Measurements from ENCODE around the gene UBR3.
"Not testable (repeated sequence)": the region's sequence is repeated elsewhere in the genome, so short reads cannot be mapped to it uniquely, and the experiment has no call there.

Gene UBR3, protein sequence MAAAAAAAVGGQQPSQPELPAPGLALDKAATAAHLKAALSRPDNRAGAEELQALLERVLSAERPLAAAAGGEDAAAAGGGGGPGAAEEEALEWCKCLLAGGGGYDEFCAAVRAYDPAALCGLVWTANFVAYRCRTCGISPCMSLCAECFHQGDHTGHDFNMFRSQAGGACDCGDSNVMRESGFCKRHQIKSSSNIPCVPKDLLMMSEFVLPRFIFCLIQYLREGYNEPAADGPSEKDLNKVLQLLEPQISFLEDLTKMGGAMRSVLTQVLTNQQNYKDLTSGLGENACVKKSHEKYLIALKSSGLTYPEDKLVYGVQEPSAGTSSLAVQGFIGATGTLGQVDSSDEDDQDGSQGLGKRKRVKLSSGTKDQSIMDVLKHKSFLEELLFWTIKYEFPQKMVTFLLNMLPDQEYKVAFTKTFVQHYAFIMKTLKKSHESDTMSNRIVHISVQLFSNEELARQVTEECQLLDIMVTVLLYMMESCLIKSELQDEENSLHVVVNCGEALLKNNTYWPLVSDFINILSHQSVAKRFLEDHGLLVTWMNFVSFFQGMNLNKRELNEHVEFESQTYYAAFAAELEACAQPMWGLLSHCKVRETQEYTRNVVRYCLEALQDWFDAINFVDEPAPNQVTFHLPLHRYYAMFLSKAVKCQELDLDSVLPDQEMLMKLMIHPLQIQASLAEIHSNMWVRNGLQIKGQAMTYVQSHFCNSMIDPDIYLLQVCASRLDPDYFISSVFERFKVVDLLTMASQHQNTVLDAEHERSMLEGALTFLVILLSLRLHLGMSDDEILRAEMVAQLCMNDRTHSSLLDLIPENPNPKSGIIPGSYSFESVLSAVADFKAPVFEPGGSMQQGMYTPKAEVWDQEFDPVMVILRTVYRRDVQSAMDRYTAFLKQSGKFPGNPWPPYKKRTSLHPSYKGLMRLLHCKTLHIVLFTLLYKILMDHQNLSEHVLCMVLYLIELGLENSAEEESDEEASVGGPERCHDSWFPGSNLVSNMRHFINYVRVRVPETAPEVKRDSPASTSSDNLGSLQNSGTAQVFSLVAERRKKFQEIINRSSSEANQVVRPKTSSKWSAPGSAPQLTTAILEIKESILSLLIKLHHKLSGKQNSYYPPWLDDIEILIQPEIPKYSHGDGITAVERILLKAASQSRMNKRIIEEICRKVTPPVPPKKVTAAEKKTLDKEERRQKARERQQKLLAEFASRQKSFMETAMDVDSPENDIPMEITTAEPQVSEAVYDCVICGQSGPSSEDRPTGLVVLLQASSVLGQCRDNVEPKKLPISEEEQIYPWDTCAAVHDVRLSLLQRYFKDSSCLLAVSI (N-terminal part only)

DNA sequence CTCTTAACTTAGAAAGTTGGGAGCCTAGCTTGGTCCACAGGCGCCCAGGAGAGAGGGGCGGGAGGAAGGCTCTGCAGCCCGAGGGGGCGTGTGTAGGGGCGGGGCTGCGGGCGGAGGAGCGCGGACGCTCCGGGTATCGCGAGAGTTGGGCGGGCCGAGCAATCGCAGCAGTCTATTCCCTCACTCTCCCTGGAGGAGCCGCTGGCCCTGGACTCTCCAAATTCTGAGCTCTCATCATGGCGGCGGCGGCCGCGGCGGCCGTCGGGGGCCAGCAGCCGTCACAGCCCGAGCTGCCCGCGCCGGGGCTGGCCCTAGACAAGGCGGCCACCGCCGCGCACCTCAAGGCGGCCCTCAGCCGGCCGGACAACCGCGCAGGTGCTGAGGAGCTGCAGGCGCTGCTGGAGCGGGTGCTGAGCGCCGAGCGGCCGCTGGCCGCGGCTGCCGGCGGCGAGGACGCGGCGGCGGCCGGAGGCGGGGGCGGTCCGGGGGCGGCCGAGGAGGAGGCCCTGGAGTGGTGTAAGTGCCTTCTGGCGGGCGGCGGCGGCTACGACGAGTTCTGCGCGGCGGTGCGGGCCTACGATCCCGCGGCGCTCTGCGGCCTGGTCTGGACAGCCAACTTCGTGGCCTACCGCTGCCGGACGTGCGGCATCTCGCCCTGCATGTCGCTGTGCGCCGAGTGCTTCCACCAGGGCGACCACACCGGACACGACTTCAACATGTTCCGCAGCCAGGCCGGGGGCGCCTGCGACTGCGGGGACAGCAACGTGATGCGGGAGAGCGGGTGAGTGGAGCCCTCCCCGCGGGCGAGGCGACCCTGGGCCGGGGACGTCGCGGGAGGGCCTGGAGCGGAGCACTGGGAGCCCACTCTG lies at the start of gene UBR3:
Gene UBR3 (plus strand): TSS at position 183 of the 869 bp plus-strand sequence. CDS start 54 bp downstream, at position 237.
- DNase-seq, result peak; percentile 94

DNA sequence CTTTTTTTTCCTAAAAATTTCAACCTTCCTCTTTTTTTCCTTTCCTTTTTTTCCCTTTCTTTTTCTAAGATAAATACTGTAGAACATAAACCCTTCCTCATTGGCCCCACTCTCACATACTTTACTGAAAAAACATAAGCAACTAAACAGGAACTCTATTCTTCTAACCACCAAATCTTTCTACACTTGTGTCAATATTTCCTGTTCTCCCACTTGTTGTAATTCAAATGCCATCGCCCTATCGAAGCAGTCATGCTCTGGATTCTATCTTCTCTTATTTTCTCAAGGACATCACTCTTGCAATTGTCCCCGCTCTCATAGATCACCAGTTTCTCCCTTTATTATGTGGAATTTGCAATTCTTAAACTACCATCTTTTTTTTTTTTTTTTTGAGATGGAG lies 48.8 kb upstream of the UBR3 start:
- no peak for DNase-seq

DNA sequence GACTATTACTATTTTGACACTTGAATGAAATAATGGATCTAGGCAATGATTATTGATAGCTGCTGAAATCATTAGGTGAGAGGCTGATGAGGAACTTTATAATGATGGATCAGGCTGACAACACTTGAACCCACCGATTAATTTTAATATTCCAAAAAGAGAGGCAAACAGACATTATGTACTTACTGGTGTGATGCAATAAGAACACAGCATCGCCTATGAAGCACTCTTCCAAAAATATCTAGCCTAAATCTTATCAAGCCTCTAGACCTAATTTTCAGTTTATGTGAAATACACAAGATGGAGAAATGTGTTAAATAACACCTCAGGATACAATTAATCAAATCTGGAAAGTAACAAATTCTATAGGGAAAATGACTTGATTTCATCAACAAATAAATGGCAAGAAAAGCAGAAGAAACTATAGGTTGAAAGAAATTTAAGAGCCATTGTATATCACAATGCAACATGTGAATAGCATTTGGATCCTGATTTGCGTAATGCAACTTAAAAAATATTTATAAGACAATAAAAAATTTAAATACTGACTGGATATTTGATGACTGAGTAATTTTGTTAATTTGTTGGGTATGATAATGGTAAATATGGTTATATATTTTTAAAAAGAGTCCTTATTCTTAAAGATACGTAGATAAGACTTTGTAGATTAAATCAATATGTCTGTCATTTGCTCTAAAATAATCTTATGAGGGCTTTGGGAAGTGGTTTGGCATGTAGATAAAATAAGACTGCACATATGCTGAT lies 45.8 kb upstream of the UBR3 start:
- DNase-seq, result no peak

DNA sequence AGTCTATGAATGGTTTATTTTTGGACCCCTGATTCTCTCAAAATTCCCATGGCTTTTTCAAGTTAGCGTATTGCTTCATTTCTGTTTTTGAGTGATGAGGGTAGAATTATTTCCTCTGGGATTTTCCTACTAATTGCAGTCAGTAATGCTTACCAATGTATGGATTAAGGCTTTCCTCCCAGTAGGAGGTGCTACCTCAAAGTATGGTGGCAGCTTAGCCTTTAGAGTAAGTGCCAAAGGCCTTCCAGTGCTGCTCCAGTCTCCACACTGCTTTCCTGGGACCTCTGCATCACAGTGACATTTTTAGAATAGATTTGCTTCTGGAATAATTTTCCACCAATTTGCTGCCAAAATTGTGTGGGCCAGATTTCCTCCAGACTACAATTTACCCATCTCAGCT lies 44.7 kb upstream of the UBR3 start:
- DNase-seq, result no peak

DNA sequence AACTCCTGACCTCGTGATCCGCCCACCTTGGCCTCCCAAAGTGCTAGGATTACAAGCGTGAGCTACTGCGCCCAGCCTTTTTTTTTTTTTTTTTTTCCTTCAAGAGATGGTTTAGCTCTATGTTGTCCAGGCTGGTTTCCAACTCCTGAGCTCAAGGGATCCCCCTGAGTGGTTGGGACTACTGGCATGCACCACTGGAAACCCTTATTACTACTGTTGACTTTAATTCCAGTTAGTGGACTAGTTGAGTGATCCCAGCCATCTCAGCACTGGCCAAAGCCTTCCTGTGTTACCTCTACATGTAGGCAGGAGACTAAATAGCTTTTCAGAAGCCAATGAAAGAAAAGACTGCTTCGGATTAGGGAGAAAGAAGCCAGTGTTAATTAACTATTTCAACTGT lies 36.7 kb upstream of the UBR3 start:
- DNase-seq, result no peak

DNA sequence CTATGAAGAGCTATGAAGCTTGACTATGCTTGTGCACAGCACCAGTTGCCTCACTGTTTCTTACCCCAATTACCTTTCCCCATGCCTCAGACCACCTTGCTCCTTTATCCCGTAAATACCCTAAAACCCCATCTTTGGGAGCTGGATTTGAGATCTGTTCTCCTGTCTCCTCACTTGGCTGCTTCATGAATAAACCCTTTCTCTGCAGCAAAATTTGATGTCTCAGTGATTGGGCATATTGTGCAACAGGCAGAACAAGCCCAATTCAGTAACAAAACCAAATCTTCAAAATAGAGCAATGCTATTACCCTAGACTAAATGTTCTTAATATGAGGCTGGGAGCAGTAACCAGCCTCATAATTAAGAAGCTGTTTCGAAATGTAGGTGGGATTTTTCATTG lies 32.1 kb upstream of the UBR3 start:
- DNase-seq, result no peak

DNA sequence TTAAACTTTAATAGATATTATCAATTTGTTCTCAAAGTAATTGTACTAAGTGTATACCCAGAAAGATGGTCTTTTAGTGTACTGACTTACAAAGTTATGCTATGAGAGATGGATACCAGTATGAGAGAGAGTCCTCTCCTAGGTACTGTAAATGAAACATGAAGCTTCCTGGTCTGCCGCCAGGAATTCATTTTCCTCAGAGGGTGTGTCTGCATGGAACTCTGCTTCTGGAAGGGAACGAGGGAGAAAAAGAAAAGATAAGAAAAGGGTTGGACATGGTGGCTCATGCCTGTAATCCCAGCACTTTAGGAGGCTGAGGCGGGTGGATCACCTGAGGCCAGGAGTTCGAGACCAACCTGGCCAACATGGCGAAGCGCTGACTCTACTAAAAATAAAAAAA lies 30.8 kb upstream of the UBR3 start:
- DNase-seq, result no peak

DNA sequence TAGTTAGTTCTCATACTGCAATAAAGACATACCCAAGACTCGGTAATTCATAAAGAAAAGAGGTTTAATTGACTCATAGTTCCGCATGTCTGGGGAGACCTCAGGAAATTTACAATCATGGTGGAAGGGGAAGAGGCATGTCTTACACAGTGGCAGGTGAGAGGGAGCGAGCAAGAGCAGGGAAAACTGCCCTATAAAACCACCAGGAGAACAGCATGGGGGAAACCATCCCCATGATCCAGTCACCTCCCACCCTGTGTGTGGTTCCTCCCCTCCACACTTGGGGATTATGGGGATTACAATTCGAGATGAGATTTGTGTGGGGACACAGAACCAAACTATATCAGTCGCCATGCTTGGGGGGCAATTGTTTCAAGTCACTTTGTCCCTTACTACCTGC lies 29.7 kb upstream of the UBR3 start:
- DNase-seq, result no peak

DNA sequence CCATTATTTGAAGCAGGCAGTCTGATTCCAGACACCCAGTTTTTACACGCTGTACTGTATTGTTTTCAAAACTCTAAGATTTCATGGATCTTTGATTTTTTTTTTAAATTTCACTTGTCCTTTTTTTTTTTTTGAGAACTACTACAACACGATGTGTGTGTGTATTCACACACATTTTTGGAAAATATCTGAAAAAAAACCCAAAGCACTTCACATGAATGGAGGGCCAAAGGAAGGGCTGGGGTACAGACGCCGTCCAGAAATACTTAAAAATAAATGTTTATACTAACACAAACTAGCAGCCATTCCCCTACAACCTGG lies 28.9 kb upstream of the UBR3 start:
- no peak for DNase-seq

DNA sequence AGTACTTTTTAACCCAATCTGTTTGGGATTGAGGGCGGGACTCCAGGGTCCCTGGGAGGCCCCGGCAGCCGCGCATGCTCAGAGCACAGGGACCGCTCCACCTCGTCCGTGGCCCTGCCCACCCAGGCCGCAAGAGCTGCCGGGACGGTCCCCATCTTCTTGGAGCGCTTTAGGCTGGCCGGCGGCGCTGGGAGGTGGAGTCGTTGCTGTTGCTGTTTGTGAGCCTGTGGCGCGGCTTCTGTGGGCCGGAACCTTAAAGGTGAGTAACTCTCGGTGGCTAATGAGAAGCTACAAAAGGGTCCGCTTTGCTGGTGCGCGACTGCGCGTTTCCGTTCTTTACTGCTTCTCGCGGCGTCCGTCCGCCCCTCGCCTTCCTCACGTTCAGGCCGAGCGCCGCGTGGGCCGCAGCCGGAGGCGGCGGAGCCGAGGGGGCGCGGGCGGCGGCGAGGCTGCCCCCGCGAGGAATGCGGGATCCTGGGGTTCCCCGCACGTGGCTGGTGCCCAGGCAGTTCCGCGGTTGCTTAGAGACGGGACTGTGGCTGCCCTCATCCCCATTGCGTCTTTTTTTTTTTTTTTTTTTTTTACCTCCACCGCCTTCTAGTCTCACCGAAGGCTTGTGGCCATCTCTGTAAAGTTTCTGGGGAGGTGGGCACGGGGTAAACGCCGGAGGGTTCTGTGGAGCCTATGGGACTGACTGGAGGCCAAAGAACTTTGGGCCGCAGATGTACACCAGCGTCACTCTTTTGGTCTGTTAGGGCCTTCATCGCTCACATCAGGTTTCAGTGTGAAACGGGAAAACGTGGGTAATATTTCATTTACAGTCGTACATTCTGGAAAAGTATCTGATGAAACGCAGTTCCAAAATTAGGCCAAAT lies 28.3 kb upstream of the UBR3 start, which contains the start of gene SSB:
Gene SSB (plus strand): TSS at position 154 of the 875 bp plus-strand sequence. CDS start 2,090 bp downstream, outside the sequence.
- DNase-seq, result peak; percentile 97

DNA sequence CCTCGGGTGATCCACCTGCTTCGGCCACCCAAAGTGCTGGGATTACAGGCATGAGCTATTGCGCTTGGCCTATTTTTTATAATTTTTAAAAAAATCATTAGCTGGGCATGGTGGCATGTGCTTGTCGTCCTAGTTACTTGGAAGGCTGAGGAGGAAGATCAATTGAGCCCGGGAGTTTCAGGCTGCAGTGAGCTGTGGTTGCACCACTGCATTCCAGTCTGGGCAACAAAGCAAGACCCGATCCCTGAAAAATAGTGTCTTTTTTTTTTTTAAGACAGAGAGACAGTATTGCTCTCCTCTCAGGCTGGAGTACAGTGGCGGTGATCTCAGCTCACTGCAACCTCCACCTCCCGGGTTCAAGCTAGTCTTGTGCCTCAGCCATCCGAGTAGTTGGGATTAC lies 23.8 kb upstream of the UBR3 start:
- no peak for DNase-seq

DNA sequence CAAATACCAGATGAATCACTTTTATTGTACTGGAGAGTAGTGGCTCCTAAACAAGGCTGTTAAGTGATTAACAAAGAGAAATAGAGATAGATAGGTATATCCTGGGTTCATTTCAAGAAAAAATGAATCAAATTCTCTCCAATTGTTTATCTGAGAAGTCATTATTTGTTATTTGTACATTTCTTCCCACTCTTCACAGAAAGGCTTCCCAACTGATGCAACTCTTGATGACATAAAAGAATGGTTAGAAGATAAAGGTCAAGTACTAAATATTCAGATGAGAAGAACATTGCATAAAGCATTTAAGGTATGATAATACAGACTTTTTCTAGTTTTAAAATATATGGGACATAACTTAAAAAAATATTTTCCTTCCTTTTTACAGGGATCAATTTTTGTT lies 20.7 kb upstream of the UBR3 start:
- no peak for DNase-seq

DNA sequence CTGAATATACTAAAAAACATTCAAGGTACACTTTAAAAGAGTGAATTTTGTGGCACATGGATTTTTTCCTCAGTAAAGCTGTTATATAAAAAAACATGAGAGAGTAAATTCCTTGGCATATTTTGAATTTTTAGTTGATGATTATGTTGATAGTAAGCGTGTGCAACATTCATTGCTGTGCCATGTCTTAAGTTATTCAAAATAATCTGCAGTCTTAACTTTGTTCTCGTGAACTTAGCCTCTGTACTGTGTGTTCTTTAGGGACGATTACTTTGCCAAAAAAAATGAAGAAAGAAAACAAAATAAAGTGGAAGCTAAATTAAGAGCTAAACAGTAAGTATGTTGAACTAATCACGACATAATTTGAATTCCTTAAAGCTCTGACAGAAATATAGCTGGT lies 19.0 kb upstream of the UBR3 start:
- no peak for DNase-seq

DNA sequence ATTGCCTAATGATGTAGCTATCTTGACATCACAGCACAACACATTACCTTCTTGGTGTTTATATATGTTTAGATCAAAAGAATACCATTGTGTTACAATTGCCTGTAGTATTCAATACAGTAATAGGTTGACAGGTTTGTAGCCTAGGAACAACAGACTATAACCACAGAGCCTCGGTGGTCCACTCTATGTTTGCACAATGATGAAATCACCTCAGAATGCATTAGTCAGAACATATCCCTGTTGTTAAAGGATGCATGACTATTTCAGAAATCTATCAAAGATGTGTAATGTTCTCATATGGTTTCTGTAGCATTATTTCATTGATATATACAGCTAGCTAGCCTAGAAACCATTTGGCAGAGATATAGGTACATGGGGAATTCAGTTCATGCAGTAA lies 11.4 kb upstream of the UBR3 start:
- no peak for DNase-seq

DNA sequence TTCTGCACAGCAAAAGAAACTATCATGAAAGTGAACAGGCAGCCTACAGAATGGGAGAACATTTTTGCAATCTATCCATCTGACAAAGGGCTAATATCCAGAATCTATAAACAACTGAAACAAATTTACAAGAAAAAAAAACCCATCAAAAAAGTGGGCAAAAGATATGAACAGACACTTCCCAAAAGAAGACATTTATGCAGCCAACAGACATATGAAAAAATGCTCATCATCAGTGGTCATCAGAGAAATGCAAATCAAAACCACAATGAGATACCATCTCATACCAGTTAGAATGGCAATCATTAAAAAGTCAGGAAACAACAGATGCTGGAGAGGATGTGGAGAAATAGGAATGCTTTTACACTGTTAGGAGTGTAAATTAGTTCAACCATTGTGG lies 10.3 kb upstream of the UBR3 start:
- not testable (repeated sequence) for DNase-seq

DNA sequence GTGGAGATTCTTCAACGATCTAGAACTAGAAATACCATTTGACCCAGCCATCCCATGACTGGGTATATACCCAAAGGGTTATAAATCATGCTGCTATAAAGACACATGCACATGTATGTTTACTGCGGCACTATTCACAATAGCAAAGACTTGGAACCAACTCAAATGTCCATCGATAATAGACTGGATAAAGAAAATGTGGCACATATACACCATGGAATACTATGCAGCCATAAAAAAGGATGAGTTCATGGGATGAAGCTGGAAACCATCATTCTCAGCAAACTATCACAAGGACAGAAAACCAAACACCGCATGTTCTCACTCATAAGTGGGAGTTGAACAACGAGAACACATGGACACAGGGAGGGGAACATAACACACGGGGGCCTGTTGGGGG lies 9.9 kb upstream of the UBR3 start:
- DNase-seq, result not testable (repeated sequence)

DNA sequence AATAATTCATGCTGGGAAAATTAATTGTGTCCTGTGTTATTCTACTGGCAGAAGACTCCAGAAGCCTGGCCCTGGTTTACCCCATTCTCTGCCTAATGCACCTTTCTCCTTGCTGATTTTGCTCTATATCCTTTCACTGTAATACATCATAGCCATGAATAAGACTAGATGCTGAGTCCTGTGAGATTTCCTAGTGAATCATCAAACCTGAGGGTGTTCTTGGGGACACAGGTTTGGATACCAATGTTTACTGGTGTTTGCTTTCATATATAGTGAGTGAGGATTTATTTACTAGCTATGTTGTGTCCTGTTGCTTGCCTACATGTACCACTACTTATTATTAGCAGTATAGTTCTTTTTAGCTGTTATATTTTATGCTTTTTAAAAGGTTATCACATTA lies 9.0 kb upstream of the UBR3 start:
- DNase-seq, result no peak

DNA sequence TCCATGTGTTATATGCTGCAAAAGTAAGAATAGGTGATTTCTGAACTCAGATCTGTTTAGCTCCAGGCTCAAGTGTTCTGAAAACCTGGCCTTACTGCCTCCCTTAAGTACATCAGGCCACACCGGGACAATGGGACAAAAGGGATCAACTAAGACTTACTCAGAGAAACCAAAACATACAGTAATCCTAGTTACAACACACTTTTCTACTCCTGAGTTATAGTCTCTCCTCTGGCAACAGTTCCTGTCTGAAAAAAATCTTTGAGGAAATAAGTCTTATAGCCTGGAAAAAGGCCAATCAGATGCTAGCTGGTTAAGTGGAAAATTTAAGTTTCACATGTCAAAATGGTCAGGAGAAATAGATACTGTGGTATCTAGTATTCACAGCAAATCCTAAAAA lies 8.1 kb upstream of the UBR3 start:
- no peak for DNase-seq

DNA sequence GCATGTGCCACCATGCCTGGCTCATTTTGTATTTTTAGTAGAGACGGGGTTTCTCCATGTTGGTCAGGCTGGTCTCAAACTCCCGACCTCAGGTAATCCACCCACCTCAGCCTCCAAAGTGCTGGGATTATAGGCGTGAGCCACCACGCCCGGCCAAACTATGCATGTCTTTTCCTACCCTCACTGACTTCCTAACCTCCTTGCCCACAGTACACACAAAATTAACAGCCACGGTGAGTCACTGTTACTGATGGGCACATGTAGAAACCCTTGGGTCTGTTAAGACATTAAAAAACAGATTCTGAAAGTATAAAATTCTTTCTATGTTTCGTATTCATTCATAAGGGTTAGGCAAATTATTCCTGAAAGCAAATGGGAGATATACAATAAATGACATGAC lies 7.2 kb upstream of the UBR3 start:
- DNase-seq, result not testable (repeated sequence)

DNA sequence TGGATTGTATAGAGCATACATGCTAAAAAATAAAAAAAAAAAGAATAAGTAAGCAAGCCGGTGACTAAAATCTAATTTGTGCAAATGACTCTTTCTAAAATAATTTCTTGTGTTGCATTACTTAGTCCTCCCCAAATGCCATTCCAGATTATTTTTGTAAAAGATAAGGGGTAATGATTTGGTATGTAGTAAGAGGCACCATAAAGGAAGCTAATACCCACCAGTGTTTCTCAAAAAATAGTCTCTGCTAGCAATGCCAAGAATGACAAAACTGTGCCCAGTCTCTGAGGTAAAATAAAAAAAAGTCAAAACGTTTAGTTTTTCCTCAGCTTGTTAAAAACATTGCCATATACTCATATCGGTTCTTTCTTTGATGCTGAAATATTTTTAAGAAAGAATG lies 5.2 kb upstream of the UBR3 start:
- DNase-seq, result no peak
